OCI-LY1 (cell line): ENCODE data around the gene NDUFV3.
"Not testable (repeated sequence)": the region's sequence is repeated elsewhere in the genome, so short reads cannot be mapped to it uniquely, and the experiment has no call there.

ENCODE experiments used
- H2AFZ ChIP-seq: fragments of 200-600 bp; sonication (generic), shearing (Covaris generic); 2 replicates; pipeline ENCODE4 v1.6.0; 2014; ENCODE audit warnings: antibody characterized with exemption, mild to moderate bottlenecking, low read length
- H3F3A ChIP-seq: fragments of 200-600 bp; sonication (generic), shearing (Covaris generic); 2 replicates; pipeline ENCODE4 v1.6.0; 2014; ENCODE audit warnings: mild to moderate bottlenecking, antibody characterized with exemption, low read length, moderate library complexity; ENCODE audit not compliant: insufficient read depth
- H3K27ac ChIP-seq: fragments of 200-600 bp; sonication (generic); 2 replicates; pipeline ENCODE4 v1.5.1; 2014; ENCODE audit warnings: low read length, mixed run types, mild to moderate bottlenecking, low read depth; ENCODE audit not compliant: poor library complexity, severe bottlenecking
- H3K27me3 ChIP-seq: fragments of 200-600 bp; sonication (generic); 2 replicates; pipeline ENCODE4 v1.6.0; 2014; ENCODE audit warnings: antibody characterized with exemption, mild to moderate bottlenecking, low read length, moderate library complexity; ENCODE audit not compliant: insufficient read depth
- H3K36me3 ChIP-seq: fragments of 200-600 bp; sonication (generic); 2 replicates; pipeline ENCODE4 v1.6.1; 2014; ENCODE audit warnings: mild to moderate bottlenecking, antibody characterized with exemption, low read length, moderate library complexity, mixed read lengths; ENCODE audit not compliant: insufficient read depth
- H3K4me1 ChIP-seq: fragments of 200-600 bp; sonication (generic); 2 replicates; pipeline ENCODE4 v1.5.1; 2014; ENCODE audit warnings: mild to moderate bottlenecking, low read length, moderate library complexity; ENCODE audit not compliant: insufficient read depth, severe bottlenecking
- H3K4me2 ChIP-seq: fragments of 200-600 bp; sonication (generic), shearing (Covaris generic); 2 replicates; pipeline ENCODE4 v1.6.1; 2014; ENCODE audit warnings: low read length
- H3K4me3 ChIP-seq: fragments of 200-600 bp; sonication (generic); 2 replicates; pipeline ENCODE4 v1.5.1; 2014; ENCODE audit warnings: low read length, low read depth, mild to moderate bottlenecking, mixed read lengths; ENCODE audit not compliant: poor library complexity, severe bottlenecking
- H3K79me2 ChIP-seq: fragments of 200-600 bp; shearing (Covaris generic); 2 replicates; pipeline ENCODE4 v1.6.1; 2016; ENCODE audit warnings: mixed run types, low read length, mixed read lengths; ENCODE audit not compliant: insufficient read depth
- H3K9ac ChIP-seq: fragments of 200-600 bp; sonication (generic), shearing (Covaris generic); 2 replicates; pipeline ENCODE4 v1.6.1; 2014; ENCODE audit warnings: mild to moderate bottlenecking, low read length, mixed read lengths
- H3K9me2 ChIP-seq: fragments of 200-600 bp; sonication (generic), shearing (Covaris generic); 2 replicates; pipeline ENCODE4 v1.6.1; 2014; ENCODE audit warnings: low read depth, mild to moderate bottlenecking, low read length, mixed read lengths
- H3K9me3 ChIP-seq: fragments of 200-600 bp; shearing (Covaris generic); 2 replicates; pipeline ENCODE4 v1.6.1; 2014; ENCODE audit warnings: low read length, mixed read lengths
- H4K20me1 ChIP-seq: fragments of 200-600 bp; sonication (generic), shearing (Covaris generic); 2 replicates; pipeline ENCODE4 v1.6.0; 2016; ENCODE audit warnings: mild to moderate bottlenecking, low read length; ENCODE audit not compliant: insufficient read depth
- CTCF ChIP-seq: fragments of 200-600 bp; sonication (generic), shearing (Covaris generic); IDR thresholded peaks from 2 replicates; pipeline ENCODE4 v1.5.1; 2017; ENCODE audit warnings: mild to moderate bottlenecking, antibody characterized with exemption, low read length, moderate library complexity, mixed read lengths
- EZH2 ChIP-seq: fragments of 200-600 bp; sonication (generic), shearing (Covaris generic); IDR thresholded peaks from 2 replicates; pipeline ENCODE4 v1.8.0; 2017; ENCODE audit warnings: borderline replicate concordance, mixed run types, mild to moderate bottlenecking, antibody characterized with exemption, low read length, moderate library complexity, mixed read lengths

NDUFV3 gene

GRCh38 chr21:42865776-42866160 is 27.3 kb upstream of the NDUFV3 start:
- Histone ChIP-seq H4K20me1 (no peaks in the 10 kb centered on the region), H3K4me2 (no peak overlapping the region), H3K79me2 (peaks cover 32% of the 10 kb centered on the region), H3K9me2 (no peaks in the 10 kb centered on the region), H3K9me3 (no peaks in the 10 kb centered on the region), H3K36me3 (peaks cover 95% of the 10 kb centered on the region), H3K4me3 (no peak overlapping the region), H3K9ac (no peak overlapping the region), H3F3A (no peaks in the 10 kb centered on the region), H3K4me1 (no peaks in the 10 kb centered on the region), H2AFZ (no peak overlapping the region), H3K27ac (no peak overlapping the region), H3K27me3 (no peaks in the 10 kb centered on the region)
- no peak for TF ChIP-seq EZH2
- TF ChIP-seq CTCF, result no peak

- no peak overlapping the region for H3K4me2 ChIP-seq
- H3K36me3 ChIP-seq, result peaks cover 97% of the 10 kb centered on the region
- H3K4me1 ChIP-seq, result no peaks in the 10 kb centered on the region
- H3K9me3 ChIP-seq, result no peaks in the 10 kb centered on the region
- no peak overlapping the region for H3K9ac ChIP-seq
- no peaks in the 10 kb centered on the region for H3F3A ChIP-seq
- H2AFZ ChIP-seq, result no peak overlapping the region
- H3K4me3 ChIP-seq, result no peak overlapping the region
- no peak for TF ChIP-seq CTCF
- TF ChIP-seq EZH2, result no peak
- no peak overlapping the region for H3K27ac ChIP-seq
- H4K20me1 ChIP-seq, result no peaks in the 10 kb centered on the region
- no peaks in the 10 kb centered on the region for H3K9me2 ChIP-seq
- H3K79me2 ChIP-seq, result peaks cover 32% of the 10 kb centered on the region
- no peaks in the 10 kb centered on the region for H3K27me3 ChIP-seq
These were observed 24.9 kb upstream of the NDUFV3 start for GRCh38 chr21:42868196-42868595.

- H3K9me3 ChIP-seq, result no peaks in the 10 kb centered on the region
- no peak overlapping the region for H3K4me2 ChIP-seq
- no peaks in the 10 kb centered on the region for H3K9me2 ChIP-seq
- H3K4me3 ChIP-seq, result no peak overlapping the region
- H3K79me2 ChIP-seq, result peaks cover 19% of the 10 kb centered on the region
- H3K27ac ChIP-seq, result no peak overlapping the region
- H4K20me1 ChIP-seq, result no peaks in the 10 kb centered on the region
- H3K4me1 ChIP-seq, result peaks cover 9% of the 10 kb centered on the region
- no peak overlapping the region for H3K9ac ChIP-seq
- no peak overlapping the region for H2AFZ ChIP-seq
- no peaks in the 10 kb centered on the region for H3K27me3 ChIP-seq
- TF ChIP-seq EZH2 (no peak), CTCF (no peak)
- no peaks in the 10 kb centered on the region for H3F3A ChIP-seq
- peaks cover 83% of the 10 kb centered on the region for H3K36me3 ChIP-seq
These were observed 20.0 kb upstream of the NDUFV3 start for GRCh38 chr21:42873096-42873495.

GRCh38 chr21:42875811-42876210 is 17.3 kb upstream of the NDUFV3 start:
- not testable (repeated sequence) for H3F3A ChIP-seq, H3K9me3 ChIP-seq, H3K9me2 ChIP-seq, H3K27me3 ChIP-seq, H2AFZ ChIP-seq, H3K9ac ChIP-seq, H3K4me3 ChIP-seq, H3K4me2 ChIP-seq, H4K20me1 ChIP-seq, H3K27ac ChIP-seq
- peaks cover 25% of the 10 kb centered on the region for H3K79me2 ChIP-seq
- H3K4me1 ChIP-seq, result peaks cover 22% of the 10 kb centered on the region
- H3K36me3 ChIP-seq, result peaks cover 60% of the 10 kb centered on the region
